GM18517 (cell line): Measurements from ENCODE around the gene NR4A1.

Experiments used
- ATAC-seq: cut with Tn5 transposase; IDR thresholded peaks from one replicate; pipeline ENCODE4 v1.9.1; 2021; ENCODE audit warnings: mild to moderate bottlenecking, moderate library complexity; ENCODE audit not compliant: unreplicated experiment

Gene NR4A1

GRCh38 chr12:52041035-52041434, 10.2 kb upstream of the NR4A1 start:
- ATAC-seq = no peak

GRCh38 chr12:52041695-52042123, 9.5 kb upstream of the NR4A1 start:
- no peak for ATAC-seq

DNA sequence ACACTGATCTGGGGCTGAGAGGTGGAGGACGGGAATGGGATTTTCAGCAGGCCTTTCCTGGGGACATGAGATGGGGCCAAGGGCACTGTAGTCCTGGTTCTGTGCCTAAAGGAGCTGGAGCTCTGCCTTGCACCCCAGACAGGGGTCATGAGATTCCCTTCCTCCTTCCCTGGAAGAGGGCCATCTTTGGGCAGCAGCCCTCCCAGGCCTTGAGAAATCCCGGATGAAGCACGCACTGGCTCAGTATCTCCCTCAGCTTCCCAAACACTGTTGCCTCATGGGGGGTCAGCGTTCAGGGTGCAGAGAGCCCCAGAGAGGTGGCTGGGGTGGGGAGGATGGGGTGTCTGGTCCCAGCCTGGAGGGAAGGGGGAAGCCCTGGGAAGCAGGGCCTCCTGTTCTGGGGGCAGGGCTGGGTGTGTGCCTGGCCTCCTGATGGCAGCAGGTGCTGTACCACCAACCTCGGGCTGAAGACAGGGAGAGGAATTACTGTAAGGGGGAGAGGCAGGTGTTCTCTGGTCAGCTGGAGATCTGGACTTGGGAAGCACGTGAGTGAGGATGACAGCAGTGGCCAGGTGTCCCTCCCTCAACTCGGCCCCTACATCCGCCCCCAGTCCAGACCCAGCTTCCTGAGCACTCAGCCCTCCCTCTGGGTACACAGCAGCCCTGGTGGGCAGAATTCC, 8.4 kb upstream of the NR4A1 start:
- ATAC-seq = no peak

- ATAC-seq = no peak
Measured at GRCh38 chr12:52043386-52044212, 7.6 kb upstream of the NR4A1 start.

DNA sequence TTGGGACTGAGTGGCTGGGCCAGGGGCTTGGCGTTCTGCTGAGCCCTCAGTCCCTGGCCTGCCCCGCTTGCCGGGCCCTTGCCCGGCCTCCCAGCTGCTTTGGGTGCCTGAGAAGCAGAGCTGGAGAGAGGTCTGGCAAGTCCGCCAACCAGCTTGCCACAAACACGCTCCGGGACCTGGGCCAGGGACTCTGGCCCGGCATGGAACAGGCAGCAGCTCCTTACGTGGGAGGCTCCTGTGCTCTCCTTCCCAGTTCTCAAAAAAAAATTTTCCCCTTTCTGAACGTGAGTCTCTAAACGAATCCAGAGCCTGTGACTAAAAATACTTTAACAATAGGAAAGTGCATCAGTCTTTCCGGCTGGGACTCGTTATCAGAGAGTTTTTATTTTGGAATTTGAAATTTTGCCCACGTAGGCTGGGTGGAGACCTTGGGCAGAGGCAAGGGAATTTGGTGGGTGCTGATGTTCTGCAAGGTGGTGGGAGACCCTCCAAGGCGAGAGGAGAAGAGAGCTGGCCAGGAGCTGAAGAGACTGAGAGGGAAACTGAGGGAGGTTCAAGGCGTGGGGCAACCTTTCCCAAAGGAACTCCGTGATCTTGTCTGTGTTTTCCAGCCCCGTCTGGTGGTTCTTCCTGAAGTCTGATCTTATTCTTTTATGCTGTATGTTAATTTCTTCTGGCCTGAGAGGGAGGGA, 6.8 kb upstream of the NR4A1 start:
- ATAC-seq = no peak

DNA sequence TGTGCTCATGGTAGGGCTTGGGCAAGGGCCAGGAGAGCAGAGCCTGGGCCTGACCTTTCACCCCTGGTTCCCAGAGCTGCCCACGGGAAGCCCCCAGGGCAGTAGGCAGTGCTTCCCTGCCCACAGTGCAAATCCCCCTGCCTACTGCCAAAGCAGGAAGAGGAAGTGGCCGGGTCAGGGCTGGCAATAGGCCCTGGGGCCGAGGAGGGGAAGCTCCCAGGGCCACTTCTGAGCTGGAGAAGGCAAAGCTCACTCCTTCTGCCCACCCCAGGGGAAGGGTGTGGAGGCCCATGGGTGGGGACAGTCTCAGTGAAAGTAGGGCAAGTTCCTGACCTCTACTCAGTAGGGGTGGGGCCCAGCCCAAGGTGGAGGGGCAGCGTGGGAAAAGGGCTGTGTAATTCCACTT, 5.4 kb upstream of the NR4A1 start:
- ATAC-seq = no peak

DNA sequence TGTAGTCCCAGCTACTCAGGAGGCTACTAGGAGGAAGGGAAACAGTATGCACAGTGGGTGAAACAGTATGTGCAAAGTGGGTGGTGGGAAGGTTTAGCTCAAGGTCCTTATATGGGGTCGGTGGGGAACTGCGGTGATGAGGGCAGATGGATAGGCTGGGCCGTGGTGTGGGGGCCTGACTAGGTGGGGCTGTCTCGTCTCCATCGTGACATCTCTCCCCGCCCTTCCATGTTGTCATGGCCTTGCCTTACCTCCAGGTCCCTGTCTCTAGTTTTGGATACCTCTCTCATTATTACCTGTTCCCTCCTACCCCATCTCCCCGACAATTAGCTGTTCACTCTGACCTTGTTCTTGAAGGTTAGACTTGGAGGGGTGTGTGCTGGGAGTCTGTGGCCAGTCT, 4.4 kb upstream of the NR4A1 start:
- no peak for ATAC-seq

- ATAC-seq = no peak
Measured at GRCh38 chr12:52049286-52049685, 2.0 kb upstream of the NR4A1 start.

DNA sequence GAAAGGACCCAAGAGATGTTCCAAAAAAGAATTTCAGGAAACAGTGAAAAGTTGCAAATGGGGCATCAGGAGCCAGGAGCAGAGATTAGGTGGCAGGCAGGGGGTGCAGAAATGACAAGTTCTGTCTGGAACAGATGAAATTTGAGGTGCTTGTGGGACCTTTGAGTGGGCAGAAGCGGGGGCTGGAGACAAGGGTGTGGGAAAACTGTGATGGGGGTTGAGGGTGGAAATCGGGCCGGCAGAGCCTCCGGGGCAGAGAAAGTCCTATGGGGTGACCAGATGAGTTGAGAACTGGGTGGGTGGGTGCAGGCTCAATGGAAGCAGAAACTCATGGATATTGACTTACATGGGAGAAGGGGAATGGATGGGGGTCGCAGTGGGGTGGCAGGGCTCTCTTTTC, 1.6 kb upstream of the NR4A1 start:
- ATAC-seq = no peak

- ATAC-seq = peak; percentile 4
Measured at GRCh38 chr12:52050116-52050757, 1.0 kb upstream of the NR4A1 start.

DNA sequence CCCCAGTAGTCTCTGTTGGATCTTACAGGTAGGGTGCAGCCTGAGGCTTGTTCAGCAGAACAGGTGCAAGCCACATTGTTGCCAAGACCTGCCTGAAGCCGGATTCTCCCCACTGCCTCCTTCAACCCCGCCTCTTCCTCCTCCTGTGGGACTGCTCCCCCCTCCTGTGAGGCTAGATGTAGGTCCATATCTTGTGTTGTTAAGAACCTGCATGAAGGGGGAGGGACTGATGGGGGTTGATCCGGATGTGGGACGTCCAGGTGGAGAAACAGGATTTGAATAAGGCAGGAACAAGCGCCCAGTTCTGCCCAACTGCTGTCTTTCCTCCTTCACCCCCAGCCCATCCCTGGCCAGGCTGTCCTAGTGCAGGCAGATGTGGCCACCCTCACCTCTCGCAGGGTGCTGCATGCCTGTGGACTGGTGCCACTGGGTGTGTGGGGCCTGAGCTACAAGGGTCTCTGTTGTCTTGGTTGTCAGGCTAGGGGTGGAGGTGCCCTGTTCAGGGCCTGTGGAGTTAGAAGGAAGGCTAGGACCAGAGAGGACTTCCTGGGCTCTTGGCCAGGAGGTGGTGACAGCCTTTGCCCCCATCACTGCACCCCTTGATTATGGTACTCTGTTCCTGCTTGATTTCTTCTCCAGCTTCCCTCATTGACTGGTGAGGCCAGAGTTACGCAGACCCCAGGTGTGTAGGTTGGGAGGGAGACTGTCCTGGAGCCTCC, 1.4 kb downstream of the NR4A1 start:
- ATAC-seq = no peak

- ATAC-seq = no peak
Measured at GRCh38 chr12:52053536-52054209, 2.4 kb downstream of the NR4A1 start.

- no peak for ATAC-seq
Measured at GRCh38 chr12:52054231-52054832, 3.1 kb downstream of the NR4A1 start.

GRCh38 chr12:52054833-52055730, 3.8 kb downstream of the NR4A1 start:
- ATAC-seq = no peak

- no peak for ATAC-seq
Measured at GRCh38 chr12:52055731-52056711, 4.8 kb downstream of the NR4A1 start.

- no peak for ATAC-seq
Measured at GRCh38 chr12:52056801-52057637, 5.8 kb downstream of the NR4A1 start.
